Epidermal melanocyte (primary cell): ENCODE data around the gene SHCBP1.
"Not testable (repeated sequence)": the region's sequence is repeated elsewhere in the genome, so short reads cannot be mapped to it uniquely, and the experiment has no call there.

Source experiments
- DNase-seq: peaks from one replicate; pipeline ENCODE4 v3.0.0; 2011; ENCODE audit warnings: low spot score; ENCODE audit not compliant: insufficient read length

Gene SHCBP1, protein sequence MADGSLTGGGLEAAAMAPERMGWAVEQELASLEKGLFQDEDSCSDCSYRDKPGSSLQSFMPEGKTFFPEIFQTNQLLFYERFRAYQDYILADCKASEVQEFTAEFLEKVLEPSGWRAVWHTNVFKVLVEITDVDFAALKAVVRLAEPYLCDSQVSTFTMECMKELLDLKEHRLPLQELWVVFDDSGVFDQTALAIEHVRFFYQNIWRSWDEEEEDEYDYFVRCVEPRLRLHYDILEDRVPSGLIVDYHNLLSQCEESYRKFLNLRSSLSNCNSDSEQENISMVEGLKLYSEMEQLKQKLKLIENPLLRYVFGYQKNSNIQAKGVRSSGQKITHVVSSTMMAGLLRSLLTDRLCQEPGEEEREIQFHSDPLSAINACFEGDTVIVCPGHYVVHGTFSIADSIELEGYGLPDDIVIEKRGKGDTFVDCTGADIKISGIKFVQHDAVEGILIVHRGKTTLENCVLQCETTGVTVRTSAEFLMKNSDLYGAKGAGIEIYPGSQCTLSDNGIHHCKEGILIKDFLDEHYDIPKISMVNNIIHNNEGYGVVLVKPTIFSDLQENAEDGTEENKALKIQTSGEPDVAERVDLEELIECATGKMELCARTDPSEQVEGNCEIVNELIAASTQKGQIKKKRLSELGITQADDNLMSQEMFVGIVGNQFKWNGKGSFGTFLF

DNA sequence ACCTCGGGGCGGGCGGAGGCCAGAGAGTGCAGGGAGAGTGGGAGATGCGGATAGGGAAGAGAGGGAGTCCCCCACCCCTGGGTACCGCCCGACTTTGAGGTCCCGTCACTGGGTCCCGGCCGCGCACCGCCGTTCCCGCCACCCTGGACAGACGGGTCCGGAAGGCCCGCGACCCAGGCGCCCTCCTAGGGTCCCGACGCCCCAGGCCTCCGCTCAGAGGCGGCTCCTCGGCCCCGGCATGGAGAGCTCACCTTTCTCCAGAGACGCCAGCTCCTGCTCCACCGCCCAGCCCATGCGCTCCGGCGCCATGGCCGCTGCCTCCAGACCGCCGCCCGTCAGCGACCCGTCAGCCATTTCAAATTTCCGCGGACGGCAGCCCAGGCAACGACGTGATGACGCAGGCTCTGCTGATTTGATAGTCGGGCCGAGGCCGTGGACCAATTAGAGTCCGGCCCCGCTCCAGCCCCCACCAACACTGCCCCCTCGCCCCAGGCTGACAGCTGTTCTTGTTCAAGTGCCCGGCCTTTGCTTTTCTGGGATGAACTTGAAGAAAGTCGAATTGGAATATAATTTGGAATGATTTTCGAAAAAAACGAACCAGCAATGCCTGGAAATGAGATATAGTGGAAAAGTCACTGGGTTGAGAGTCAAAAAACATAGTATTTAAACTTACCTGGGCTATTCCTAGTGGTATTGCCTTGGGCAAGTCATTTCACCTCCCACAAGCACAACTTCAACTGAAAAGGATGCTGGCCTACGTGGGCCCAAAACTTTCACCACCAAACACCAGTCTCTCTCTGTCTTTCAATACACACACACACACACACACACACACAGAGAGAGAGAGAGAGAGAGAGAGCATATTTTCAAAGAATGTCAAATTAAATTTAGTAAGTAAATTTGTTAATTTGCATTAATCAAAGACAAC, at the start of gene SHCBP1:
SHCBP1 (minus strand) TSS at position 374 of the 928 bp plus-strand sequence; CDS start at position 354, 20 bp downstream.
- DNase-seq: peak; percentile 93

DNA sequence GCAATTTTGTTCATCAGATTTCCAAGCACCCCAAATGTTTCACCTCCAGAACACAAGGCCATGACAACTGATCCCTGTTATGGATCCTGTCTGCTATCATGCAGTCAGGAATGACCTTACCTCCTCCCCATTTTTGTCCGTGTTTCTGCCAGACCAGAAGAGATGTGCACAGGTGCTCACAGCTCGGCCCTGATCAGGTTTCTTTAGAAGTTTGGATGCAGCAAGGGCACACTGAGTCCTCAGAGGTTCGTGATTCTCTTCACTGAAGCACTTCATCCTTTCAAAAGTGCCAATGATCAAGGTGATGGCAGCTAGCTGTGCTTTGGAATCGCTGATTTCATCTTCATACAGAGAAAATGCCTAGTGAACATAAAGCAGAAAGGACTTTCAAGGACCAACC, 40.9 kb upstream of the SHCBP1 start:
- no peak for DNase-seq

DNA sequence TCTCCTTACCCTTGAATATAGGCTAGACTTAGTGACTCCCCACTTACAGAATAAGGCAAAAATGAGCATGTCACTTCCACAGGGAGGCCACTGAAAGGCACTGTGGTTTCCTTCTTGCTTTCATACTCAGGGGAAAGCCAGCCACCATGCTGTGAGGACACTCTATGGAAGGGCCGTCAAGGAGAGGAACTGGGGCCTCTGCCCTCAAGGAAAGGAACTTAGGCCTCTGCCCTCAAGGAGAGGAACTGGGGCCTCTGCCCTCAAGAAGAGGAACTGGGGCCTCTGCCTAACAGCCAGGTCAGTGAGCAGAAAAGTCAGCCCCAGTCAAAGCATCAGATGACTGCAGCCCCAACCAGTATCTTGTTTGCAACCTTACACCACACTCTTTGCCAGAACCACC, 37.7 kb upstream of the SHCBP1 start:
- DNase-seq: no peak

DNA sequence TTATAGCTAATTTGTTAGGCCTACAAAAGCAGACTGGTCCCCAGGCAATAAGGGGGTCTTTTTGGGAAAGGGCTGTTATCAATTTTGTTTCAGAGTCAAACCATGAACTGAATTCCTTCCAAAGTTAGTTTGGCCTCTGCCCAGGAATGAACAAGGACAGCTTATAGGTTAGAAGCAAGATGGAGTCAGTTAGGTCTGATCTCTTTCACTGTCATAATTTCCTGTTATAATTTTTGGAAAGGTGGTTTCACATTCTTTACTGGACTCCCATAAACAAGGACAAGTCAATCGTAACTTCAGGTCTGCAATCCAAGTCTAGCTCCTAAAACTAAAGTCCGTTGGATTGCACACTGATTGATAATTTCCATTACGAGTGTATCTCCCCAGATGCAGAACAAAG, 30.1 kb upstream of the SHCBP1 start:
- no peak for DNase-seq

DNA sequence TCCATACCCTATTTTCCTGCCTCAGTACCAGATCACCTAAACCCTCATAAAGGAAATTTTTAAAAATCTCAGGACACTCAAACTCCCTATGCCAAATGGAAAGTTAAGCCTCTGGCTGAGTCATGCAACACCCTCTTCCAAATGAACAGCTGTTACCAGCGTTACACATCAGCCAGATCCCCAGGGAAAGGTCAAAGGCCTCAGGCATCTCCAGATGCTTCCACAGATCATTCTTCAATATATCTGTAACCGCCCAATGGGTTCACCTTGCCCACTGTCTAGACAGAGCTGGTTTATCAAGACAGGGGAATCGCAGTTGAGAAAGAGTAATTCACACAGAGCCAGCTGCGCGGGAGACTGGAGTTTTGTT, 29.1 kb upstream of the SHCBP1 start:
- no peak for DNase-seq

DNA sequence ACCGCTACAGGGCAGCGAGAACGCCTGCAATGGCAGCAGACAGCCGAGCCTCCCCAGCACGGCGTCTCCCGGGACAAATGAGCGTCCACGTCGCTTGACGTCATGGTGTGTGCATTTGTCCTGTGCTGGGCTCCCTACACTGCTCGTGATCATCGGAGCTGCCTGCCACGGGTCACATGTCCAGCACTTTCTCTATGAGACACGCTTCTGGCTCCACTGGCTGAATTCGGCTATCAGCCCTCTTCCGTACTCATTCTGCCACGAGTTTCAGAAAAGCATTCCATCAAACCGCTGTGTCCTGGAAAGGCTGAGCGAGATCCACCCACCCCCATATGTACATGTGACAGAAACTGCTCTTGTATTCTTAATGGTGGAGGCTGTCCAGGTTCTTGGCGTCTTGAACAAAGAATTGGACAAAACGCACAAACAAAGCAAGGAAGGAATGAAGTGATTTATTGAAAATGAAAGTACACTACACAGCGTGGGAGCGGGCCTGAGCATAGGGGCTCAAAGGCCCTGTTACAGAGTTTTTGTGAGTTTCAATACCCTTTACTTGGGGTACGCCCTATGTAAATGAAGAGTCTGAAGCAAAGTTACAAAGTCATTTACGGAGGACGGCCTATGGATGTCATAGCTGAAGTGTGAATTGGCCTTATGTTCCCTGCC, 28.5 kb upstream of the SHCBP1 start:
- no peak for DNase-seq

DNA sequence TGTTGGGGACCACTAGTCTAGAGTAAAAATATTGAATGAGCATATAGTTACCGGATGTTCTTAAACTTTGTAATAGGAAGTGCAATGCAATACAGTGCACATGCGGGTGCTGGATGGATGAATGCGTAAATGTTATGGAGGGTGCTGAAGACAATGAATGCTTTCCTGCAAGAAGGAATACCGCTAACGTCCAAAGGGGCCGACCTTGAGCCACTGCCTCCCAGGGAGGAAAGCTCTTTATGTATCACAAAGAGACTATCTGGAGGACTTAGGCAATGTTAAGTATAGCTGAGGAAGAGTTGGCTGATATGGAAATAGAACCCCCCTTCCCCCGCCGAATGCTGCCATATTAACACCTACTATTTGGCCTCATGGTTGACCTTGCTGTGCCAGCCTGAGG, 27.5 kb upstream of the SHCBP1 start:
- DNase-seq: no peak

DNA sequence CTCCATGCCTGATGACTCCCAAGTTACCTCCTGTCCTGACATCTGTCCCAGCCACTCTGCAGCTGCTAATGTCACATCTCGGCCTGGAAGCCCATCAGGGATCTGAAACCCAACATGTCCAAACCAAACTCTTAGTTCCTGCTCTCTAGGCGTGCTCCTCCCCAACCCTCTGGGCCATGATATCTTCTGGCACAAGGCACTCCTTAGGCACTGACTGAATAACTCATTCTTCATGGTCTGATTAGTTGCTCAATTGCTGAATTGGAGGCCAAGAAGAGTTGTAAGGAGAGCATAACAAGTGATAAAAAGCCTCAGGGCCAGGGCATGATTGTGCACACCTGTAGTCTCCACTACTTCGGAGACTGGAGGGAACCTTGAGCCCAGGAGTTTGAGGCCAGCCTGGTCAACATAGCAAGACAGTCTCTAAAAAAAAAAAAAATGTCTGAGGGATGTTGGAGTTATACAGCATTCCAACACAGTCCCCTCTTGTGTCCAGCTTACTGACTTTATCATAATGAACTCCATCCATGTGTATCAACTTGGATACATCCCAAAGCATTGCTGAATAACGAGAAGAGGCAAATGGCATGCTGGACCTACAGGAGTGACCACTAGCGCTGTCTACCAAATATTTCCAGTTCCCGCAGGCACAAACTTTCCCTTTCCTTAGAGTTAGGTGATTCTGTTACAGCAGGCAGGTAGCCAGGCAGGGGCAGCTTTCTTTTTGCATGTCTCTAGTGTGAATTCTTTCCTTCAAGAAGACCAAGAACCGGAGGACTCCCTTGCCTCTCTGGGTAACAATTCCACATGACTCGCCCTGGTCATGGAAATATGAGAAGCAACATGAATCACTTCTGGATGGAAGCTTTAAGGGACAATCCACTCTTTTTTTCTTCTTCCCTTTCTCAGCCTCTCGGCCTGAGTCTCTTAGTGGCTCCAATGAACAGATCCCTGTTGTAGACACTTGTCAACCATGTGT, 18.1 kb upstream of the SHCBP1 start:
- no peak for DNase-seq

DNA sequence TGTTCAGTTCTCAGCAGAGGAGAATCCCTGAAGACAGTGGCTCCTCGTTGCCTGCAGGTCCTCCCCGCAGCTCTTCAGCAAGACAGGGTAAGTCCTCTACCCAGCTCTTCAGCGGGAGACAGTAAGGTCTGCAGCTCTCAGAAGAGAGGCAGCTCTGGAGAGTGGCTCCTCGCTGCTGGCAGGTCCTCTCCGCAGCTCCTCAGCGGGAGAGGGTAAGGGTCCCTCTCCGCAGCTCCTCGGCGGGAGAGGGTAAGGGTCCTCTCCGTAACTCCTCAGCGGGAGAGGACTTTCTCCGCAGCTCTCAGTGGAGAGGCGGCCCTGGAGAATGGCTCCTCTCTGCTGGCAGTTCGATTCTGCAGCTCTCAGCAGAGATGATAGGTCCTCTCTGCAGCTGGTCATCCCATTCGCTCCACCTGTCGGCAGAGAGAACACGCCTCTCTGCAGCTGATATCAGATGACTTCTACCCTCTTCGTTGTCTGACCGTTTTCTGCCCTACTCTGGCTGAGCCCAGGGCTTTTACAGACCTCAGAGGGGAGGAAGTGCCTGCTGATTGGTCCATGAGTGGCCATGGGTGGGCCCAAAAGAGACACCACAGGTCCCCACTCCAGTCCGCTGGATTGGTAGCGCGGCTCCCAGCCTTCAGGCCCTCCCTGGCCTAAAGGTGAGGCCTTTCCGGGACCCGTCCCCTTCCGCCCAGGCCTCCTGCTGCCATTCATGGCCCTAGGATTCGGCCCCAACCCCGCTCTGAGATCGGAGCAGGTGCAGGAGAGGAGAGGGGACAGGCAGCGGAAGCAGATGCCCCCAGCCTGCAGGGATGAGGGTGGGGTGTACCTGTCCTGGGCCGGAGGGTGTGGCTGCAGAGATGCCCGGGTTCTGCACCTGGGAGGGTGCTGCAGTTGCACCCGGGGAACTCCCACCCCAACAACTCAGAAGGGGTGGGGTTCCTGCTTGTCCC, 11.9 kb upstream of the SHCBP1 start:
- DNase-seq: no peak

DNA sequence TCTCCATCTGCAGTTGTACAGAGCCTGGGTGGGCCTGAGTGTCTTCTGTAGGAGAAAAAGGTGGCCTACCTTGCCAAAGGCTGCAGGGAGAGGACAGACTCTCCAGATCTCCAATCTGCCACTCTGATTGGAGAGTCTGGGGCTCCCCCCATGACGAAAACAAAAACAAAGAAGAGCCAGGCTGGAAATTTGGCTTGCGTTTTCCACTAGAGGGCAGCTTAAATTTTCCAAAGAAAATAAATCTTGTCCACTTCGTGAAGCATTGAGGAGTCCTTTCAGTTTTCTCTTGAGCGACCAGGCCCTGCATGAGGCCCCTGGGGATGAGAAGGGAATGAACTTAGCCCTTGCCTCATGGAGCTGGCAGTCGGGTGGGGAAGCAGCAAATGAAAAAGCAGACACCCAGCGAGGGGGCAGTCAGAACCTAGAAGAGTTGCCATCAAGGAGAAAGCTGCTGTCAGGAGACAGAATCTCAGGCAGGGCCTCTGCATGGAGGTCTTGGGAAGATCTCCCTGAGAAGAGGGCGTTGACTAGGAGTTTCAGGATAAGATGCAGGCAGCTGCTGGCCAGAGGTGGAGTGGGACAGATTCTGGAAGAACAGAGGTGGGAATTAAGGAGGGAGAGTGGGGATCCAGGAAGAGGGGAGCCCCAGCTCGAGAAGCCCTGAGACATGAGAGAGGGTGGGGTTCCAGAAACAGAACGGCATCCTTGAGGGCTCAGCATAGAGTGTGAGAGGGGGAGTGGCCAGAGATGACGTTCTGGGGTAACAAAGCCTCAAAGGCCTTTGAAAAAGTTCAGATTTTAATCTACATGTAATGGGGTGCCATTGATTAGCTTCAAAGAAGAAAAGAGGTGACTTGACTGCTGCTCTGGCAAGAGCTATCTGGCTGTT, 8.4 kb upstream of the SHCBP1 start:
- DNase-seq: peak; percentile 46

DNA sequence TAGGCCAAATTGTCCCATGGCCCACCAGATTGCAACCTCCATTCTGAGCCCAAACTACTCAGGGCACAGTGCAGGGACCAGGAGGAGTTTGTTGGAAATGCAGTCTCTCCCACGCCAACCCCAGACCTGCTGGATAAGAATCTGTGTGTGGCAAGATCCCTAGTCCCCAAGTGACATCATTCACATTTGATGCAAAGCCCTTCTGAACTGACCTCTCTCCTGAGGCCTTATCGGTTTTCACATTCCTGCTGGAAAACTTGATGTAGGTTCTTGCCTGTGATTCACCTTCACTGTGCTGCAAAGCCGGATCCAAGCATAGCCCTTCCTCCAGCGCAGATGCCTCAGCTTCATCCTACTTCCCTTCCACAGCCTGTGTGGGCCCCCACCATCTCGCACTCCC, 6.6 kb upstream of the SHCBP1 start:
- no peak for DNase-seq

DNA sequence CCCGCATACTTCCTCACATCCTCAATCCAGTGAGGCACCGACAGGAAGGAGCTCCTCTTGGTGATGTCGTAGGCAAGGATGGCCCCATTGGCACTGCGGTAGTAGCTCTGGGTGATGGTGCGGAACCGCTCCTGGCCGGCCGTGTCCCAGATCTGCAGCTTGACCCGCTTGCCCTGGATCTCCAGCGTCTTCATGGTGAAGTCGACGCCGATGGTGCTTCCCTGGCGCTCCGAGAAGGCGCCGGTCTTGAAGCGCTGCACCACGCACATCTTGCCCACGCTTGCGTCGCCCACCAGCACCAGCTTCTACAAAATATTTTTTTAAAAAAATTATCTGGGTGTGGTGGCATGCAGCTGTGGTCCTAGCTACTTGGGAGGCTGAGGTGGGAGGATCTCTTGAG, 5.5 kb upstream of the SHCBP1 start:
- DNase-seq: not testable (repeated sequence)

DNA sequence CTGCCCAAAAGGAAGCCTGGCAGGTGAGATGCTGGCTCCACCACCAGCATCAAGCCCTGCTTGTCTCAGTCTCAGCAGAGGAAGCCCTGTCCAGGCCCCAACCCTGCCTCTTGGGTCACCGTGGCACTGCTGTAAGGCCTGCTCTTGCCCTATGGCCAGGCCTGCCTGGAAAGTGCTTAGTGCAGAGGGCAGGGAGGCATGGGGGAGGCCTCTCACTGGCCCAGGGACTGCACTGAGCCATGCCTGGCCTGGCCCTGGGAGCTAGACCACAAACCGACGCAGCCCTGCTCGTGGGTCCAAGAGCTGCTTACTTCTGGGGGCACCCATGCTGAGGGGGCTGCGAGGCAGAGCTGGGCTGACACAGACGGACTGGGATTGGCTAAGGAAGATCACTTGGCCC, 3.7 kb upstream of the SHCBP1 start:
- DNase-seq: not testable (repeated sequence)

DNA sequence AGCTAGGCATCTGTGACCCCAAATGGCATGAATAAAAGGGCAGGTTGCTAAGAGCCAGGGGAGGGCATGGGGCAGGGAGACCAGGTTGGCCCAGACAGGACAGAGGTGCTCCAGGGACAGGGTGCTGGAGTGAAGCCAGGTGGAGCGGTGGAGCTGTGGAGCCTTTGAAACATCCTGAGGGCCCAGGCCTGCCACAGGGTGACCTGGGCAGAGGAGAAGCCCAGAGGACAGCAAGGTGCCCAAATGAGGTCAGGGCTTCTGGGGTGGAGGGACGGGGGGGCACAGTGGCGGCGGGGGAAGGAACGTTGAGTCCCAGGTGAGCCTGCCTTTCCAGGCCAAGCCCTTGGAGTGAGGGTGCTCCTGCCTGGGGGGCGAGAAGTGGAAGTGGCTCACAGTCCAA, 2.5 kb upstream of the SHCBP1 start:
- DNase-seq: not testable (repeated sequence)

DNA sequence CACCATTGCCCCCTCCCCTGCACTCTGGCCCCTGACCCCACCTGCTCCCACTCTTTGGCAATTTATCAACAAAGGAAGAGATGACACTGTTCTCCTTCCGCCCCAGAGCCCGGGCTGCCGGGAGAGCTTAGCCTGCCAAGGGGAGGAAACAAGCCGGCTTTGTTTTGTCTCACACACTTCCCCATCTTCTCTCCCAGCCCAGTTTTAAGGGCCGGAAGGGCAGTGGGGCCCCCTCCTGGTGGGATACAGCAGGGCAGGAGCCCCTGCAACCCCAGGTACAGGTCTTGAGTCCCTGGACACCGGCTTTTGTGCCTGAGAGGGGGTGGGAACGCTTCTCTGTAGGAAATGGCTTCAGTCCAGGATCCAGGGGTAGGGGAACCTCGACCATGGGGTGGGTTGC, 2.1 kb upstream of the SHCBP1 start:
- not testable (repeated sequence) for DNase-seq

DNA sequence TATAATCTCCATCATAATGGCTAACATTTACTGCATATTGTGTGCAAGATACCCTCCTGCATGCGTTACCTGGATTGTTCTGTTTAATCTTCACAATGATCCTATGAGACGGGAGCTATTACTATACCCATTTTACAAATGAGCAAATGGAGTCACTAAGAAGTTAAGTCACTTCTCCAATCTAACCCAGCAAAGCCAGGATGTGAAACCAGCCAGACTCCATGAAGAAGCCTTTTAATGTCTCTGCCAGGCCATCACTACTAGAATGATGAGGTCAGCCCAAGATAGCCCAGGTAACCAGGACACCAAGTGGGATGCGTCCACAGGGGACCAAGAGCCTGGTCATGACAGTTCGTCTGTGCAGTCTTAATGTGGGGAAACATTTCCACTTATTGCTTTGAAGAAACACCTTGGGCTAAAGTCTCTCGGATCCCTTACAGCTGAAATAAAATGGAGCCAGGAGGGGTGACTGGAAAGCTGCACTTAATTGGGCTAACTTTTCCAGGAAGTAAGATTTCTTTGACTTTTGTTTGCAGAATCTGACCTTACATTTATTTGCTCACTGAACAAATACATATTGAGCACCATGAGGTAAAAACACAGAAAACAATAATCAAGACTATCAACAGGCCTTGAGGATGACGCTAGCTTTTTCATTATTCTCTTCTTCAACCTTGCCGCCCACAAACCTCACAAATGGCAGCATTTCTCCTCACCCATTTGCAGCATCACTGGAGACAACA, 926 bp upstream of the SHCBP1 start:
- no peak for DNase-seq

DNA sequence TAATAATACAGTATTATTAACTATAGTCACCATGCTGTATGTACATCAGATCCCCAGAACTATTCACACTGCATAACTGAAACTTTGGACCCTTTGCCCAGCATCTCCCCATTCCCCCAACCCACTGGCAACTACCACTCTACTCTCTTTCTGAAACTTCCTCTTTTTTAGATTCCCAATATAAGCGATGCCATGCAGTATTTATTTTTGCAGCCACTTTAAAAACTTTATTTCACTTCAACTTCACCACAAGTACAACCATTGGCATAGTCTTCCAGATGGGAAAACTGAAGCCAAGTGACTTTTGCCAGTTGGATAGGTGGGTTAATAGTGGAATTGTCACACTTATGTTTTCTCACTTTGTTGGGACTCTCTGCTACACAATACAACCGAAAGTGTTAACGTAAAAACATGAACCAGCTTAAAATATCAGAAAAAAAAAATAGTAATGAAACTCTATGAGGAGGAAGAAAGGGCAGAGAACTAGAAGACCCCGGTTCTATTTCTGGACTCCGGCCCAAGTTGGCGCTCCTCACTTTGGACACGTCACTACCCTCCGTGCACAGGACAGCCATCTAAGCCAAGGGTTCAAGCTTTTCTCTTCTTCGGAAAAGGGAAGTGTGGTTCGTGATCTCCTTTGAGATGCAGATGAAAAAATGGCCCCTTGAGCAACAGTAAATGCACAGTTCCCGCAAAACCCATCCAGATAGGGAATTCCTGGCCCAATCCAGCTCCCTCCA, 743 bp downstream of the SHCBP1 start:
- DNase-seq: no peak
